H1 (cell line): ENCODE data around the gene GALNT17. TPM values are rescaled to one million over a fixed set of nuclear protein-coding genes. Genes with fewer than 3 reads are reported as not detected.

Experiments
- CTCF ChIA-PET: fragments of 300-600 bp; sonication (Branson Sonifier 250); formaldehyde crosslinking; loops from one replicate; lab custom pipeline; 2021; ENCODE audit not compliant: partially characterized antibody; lab: Charles Lee
- POLR2A ChIA-PET: fragments of 300-600 bp; sonication (Branson Sonifier 250); formaldehyde crosslinking; loops from one replicate; lab custom pipeline; 2021; ENCODE audit warnings: inconsistent platforms; ENCODE audit not compliant: partially characterized antibody; lab: Charles Lee
- DNase-seq, 2 experiments: peaks; one replicate each; pipeline versions ENCODE4 v3.0.0 to v3.0.0-alpha.2; 2010 to 2022; ENCODE audit warnings: low spot score in 2 of 2, low read depth in 1 of 2, mixed read lengths in 1 of 2
- FAIRE-seq: peaks from 2 replicates; lab custom pipeline; 2011; peaks lifted over from hg19 to GRCh38; lab: Jason Lieb, UNC
- H2AFZ ChIP-seq: 2 replicates; pipeline ENCODE4 v1.8.1; 2012; ENCODE audit warnings: low read length, inconsistent platforms
- H2AK5ac ChIP-seq: 2 replicates; pipeline ENCODE4 v1.6.1; 2013; ENCODE audit warnings: low read depth, low read length
- H2BK120ac ChIP-seq: replicated peaks from 2 replicates; pipeline ENCODE3; 2013; ENCODE audit warnings: low read depth, low read length, inconsistent platforms
- H2BK12ac ChIP-seq: 2 replicates; pipeline ENCODE4 v1.6.1; 2013; ENCODE audit warnings: low read depth, low read length
- H2BK15ac ChIP-seq: 2 replicates; pipeline ENCODE4 v1.6.1; 2013; ENCODE audit warnings: low read length
- H2BK20ac ChIP-seq: 2 replicates; pipeline ENCODE4 v1.6.1; 2013; ENCODE audit warnings: low read length
- H2BK5ac ChIP-seq: 2 replicates; pipeline ENCODE4 v1.6.1; 2013; ENCODE audit warnings: low read depth, low read length
- H3K14ac ChIP-seq: 2 replicates; pipeline ENCODE4 v1.6.1; 2013; ENCODE audit warnings: inconsistent platforms; ENCODE audit not compliant: insufficient read length
- H3K18ac ChIP-seq: 2 replicates; pipeline ENCODE4 v1.6.1; 2013; ENCODE audit warnings: low read length; ENCODE audit errors: extremely low read depth
- H3K23ac ChIP-seq: 2 replicates; pipeline ENCODE4 v1.6.1; 2013; ENCODE audit warnings: inconsistent platforms; ENCODE audit not compliant: insufficient read length
- H3K23me2 ChIP-seq: 2 replicates; pipeline ENCODE4 v1.6.1; 2013; ENCODE audit warnings: low read depth, low read length
- H3K27ac ChIP-seq: 2 replicates; pipeline ENCODE4 v1.6.1; 2011; ENCODE audit warnings: low read depth, low read length, inconsistent platforms
- H3K27me3 ChIP-seq, 4 experiments: replicated peaks in 1 of 4; 1 replicate in 1 of 4; 2 replicates in 3 of 4; pipeline versions ENCODE4 v1.6.1 to v1.8.1; 2011 to 2013; ENCODE audit warnings: low read length in 3 of 4, mild to moderate bottlenecking in 3 of 4, inconsistent platforms in 2 of 4, mixed read lengths in 2 of 4, moderate library complexity in 1 of 4; ENCODE audit not compliant: control insufficient read depth in 3 of 4, insufficient read depth in 3 of 4; ENCODE audit errors: extremely low read depth in 1 of 4
- H3K36me3 ChIP-seq, 4 experiments: 2 replicates each; pipeline versions ENCODE4 v1.6.1 to v1.8.1; 2011 to 2013; ENCODE audit warnings: mild to moderate bottlenecking in 4 of 4, low read length in 3 of 4, moderate library complexity in 2 of 4, control low read depth in 1 of 4, inconsistent platforms in 1 of 4; ENCODE audit not compliant: insufficient read depth in 4 of 4, control insufficient read depth in 2 of 4
- H3K4ac ChIP-seq: replicated peaks from 2 replicates; pipeline ENCODE3; 2013; ENCODE audit warnings: low read length, low read depth, mixed read lengths, inconsistent platforms; ENCODE audit not compliant: insufficient read length
- H3K4me1 ChIP-seq, 4 experiments: replicated peaks in 1 of 4; 1 replicate in 1 of 4; 2 replicates in 3 of 4; pipeline versions ENCODE4 v1.6.1 to v1.8.1; 2011 to 2013; ENCODE audit warnings: low read length in 3 of 4, inconsistent platforms in 2 of 4, mixed read lengths in 1 of 4; ENCODE audit not compliant: insufficient read depth in 4 of 4, control insufficient read depth in 3 of 4
- H3K4me2 ChIP-seq, 2 experiments: 2 replicates each; pipeline versions ENCODE4 v1.6.1 to v1.8.1; 2011 to 2013; ENCODE audit warnings: low read depth in 2 of 2, low read length in 2 of 2, control low read depth in 1 of 2, inconsistent platforms in 1 of 2, mild to moderate bottlenecking in 1 of 2; ENCODE audit not compliant: insufficient read depth in 1 of 2
- H3K4me3 ChIP-seq, 4 experiments: fragments of 200-600, 300-600 bp in 1 of 4; sonication (generic), shearing (Covaris generic), sonication (Bioruptor Twin) in 1 of 4; 2 replicates each; pipeline versions ENCODE4 v1.5.1 to v1.8.1; 2011 to 2016; ENCODE audit warnings: low read length in 4 of 4, low read depth in 3 of 4, control low read depth in 2 of 4, inconsistent platforms in 2 of 4, mild to moderate bottlenecking in 2 of 4, mixed read lengths in 1 of 4, moderate library complexity in 1 of 4; ENCODE audit not compliant: insufficient read depth in 2 of 4; ENCODE audit errors: extremely low read depth in 1 of 4
- H3K56ac ChIP-seq: replicated peaks from 2 replicates; pipeline ENCODE3; 2013; ENCODE audit warnings: low read depth, mild to moderate bottlenecking, mixed read lengths, low read length, inconsistent platforms; ENCODE audit not compliant: insufficient read length
- H3K79me1 ChIP-seq: 2 replicates; pipeline ENCODE4 v1.6.1; 2013; ENCODE audit warnings: low read depth, low read length, control low read depth
- H3K79me2 ChIP-seq, 2 experiments: 2 replicates each; pipeline versions ENCODE4 v1.6.1 to v1.8.1; 2012 to 2013; ENCODE audit warnings: low read length in 2 of 2, mild to moderate bottlenecking in 2 of 2, inconsistent platforms in 1 of 2; ENCODE audit not compliant: insufficient read depth in 2 of 2, control insufficient read depth in 1 of 2
- H3K9ac ChIP-seq, 4 experiments: replicated peaks in 1 of 4; 1 replicate in 1 of 4; 2 replicates in 3 of 4; pipeline versions ENCODE4 v1.6.1 to v1.8.1; 2011 to 2013; ENCODE audit warnings: low read depth in 3 of 4, low read length in 3 of 4, control low read depth in 2 of 4, mild to moderate bottlenecking in 2 of 4, moderate library complexity in 2 of 4, inconsistent platforms in 1 of 4; ENCODE audit errors: extremely low read depth in 1 of 4
- H3K9me3 ChIP-seq, 2 experiments: 2 replicates each; pipeline versions ENCODE4 v1.6.1 to v1.8.1; 2012 to 2013; ENCODE audit warnings: mild to moderate bottlenecking in 2 of 2, moderate library complexity in 2 of 2, control low read depth in 1 of 2, inconsistent platforms in 1 of 2, low read depth in 1 of 2, low read length in 1 of 2, mixed read lengths in 1 of 2; ENCODE audit not compliant: insufficient read depth in 2 of 2
- H4K20me1 ChIP-seq, 2 experiments: replicated peaks in 1 of 2; 2 replicates each; pipeline versions ENCODE3 to v1.8.1; 2011 to 2013; ENCODE audit warnings: inconsistent platforms in 2 of 2, low read length in 2 of 2, mild to moderate bottlenecking in 1 of 2; ENCODE audit not compliant: insufficient read depth in 2 of 2, control insufficient read depth in 1 of 2
- H4K5ac ChIP-seq: 2 replicates; pipeline ENCODE4 v1.6.1; 2013; ENCODE audit warnings: low read length, low read depth, mixed read lengths, inconsistent platforms; ENCODE audit not compliant: insufficient read length
- H4K8ac ChIP-seq: 2 replicates; pipeline ENCODE4 v1.8.0; 2013; ENCODE audit warnings: mild to moderate bottlenecking, moderate library complexity, low read length, inconsistent platforms; ENCODE audit not compliant: insufficient read depth; ENCODE audit errors: extremely low read depth
- H4K91ac ChIP-seq: replicated peaks from 2 replicates; pipeline ENCODE3; 2013; ENCODE audit warnings: low read length, mixed read lengths, inconsistent platforms; ENCODE audit not compliant: insufficient read length
- CEBPB ChIP-seq: IDR thresholded peaks from 2 replicates; pipeline ENCODE4 v1.6.1; 2012; ENCODE audit warnings: low read depth, low read length
- CHD2 ChIP-seq: IDR thresholded peaks from 2 replicates; pipeline ENCODE4 v1.6.1; 2012; ENCODE audit warnings: low read length, improper control_type of control experiment
- EP300 ChIP-seq, 2 experiments: IDR thresholded peaks; 1 replicate in 1 of 2; 2 replicates in 1 of 2; pipeline ENCODE4 v1.6.1; 2011 to 2012; ENCODE audit warnings: low read depth in 2 of 2, low read length in 2 of 2, mild to moderate bottlenecking in 2 of 2, borderline replicate concordance in 1 of 2, inconsistent platforms in 1 of 2, moderate library complexity in 1 of 2
- FOSL1 ChIP-seq: IDR thresholded peaks from 2 replicates; pipeline ENCODE4 v1.6.1; 2011; ENCODE audit warnings: mild to moderate bottlenecking, low read depth, low read length, moderate library complexity; ENCODE audit not compliant: insufficient read depth
- POU5F1 ChIP-seq: IDR thresholded peaks from 2 replicates; pipeline ENCODE4 v1.6.1; 2011; ENCODE audit warnings: low read depth, mild to moderate bottlenecking, low read length, moderate library complexity
- RAD21 ChIP-seq, 2 experiments: IDR thresholded peaks in 1 of 2; conservative IDR thresholded peaks in 1 of 2; 2 replicates each; pipeline ENCODE4 v1.6.1; 2011; ENCODE audit warnings: low read depth in 2 of 2, low read length in 2 of 2, improper control_type of control experiment in 1 of 2, inconsistent platforms in 1 of 2, mild to moderate bottlenecking in 1 of 2, moderate library complexity in 1 of 2
- SIRT6 ChIP-seq: IDR thresholded peaks from one replicate; pipeline ENCODE4 v1.7.1; 2012; ENCODE audit warnings: low read length, inconsistent platforms
- TAF1 ChIP-seq: IDR thresholded peaks from 2 replicates; pipeline ENCODE4 v1.6.1; 2011; ENCODE audit warnings: mild to moderate bottlenecking, low read depth, low read length
- TCF12 ChIP-seq: IDR thresholded peaks from 2 replicates; pipeline ENCODE4 v1.6.1; 2011; ENCODE audit warnings: low read depth, mild to moderate bottlenecking, low read length
- YY1 ChIP-seq: IDR thresholded peaks from 2 replicates; pipeline ENCODE4 v1.6.1; 2011; ENCODE audit warnings: low read depth, mild to moderate bottlenecking, low read length
- WGBS, 2 experiments: shearing (Covaris generic) in 1 of 2; methylation state at CpG; one replicate each; pipeline versions ENCODE4 v1.1.6 to v1.1.7; 2013 to 2015; ENCODE audit warnings: low lambda C conversion rate in 2 of 2, mixed read lengths in 2 of 2, inconsistent platforms in 1 of 2, low coverage in 1 of 2, missing lambda C conversion rate in 1 of 2; ENCODE audit not compliant: insufficient replicate concordance in 2 of 2, insufficient coverage in 1 of 2, insufficient read length in 1 of 2; ENCODE audit errors: extremely low coverage in 1 of 2, missing lambda C conversion rate in 1 of 2; 5-methylcytosine and 5-hydroxymethylcytosine counted together
- polyA plus RNA-seq, 7 experiments: library from polyadenylated mRNA; depleted of rRNA in 3 of 7; stranded (reverse) in 5 of 7; unstranded in 2 of 7; fragments of >200 nt in 5 of 7; fragments of 200-250 nt in 2 of 7; gene quantifications; 1 replicate in 5 of 7; 2 replicates in 1 of 7; 4 replicates in 1 of 7; pipeline versions ENCODE4 v1.2.1 to v1.2.3, GENCODE V29; 2011 to 2013; ENCODE audit warnings: missing spikeins in 2 of 7, mixed read lengths in 2 of 7
- total RNA-seq: library from RNA; stranded (reverse); fragmentation: NEBNext Ultra II Directional; extraction: Animal tissue kit (Norgen Biotek cat#: 25700); gene quantifications from 2 replicates; pipeline ENCODE4 v1.2.1, GENCODE V29; 2021
- TF ChIP-seq, protein P1 (sequence below), 3 experiments: IDR thresholded peaks; 1 replicate in 2 of 3; 2 replicates in 1 of 3; pipeline versions ENCODE4 v1.5.1 to v1.6.1; 2011; ENCODE audit warnings: low read length in 3 of 3, mild to moderate bottlenecking in 3 of 3, inconsistent platforms in 2 of 3, low read depth in 1 of 3, moderate library complexity in 1 of 3; ENCODE audit not compliant: insufficient read depth in 1 of 3; ENCODE audit errors: control extremely low read depth in 1 of 3

GALNT17 gene
- total and polyA plus RNA-seq, 2 of the 8 experiments (the other 6 are each of a cell fraction or from before 2014, with no cell fraction given), result 37.7 to 47.0 TPM

DNA sequence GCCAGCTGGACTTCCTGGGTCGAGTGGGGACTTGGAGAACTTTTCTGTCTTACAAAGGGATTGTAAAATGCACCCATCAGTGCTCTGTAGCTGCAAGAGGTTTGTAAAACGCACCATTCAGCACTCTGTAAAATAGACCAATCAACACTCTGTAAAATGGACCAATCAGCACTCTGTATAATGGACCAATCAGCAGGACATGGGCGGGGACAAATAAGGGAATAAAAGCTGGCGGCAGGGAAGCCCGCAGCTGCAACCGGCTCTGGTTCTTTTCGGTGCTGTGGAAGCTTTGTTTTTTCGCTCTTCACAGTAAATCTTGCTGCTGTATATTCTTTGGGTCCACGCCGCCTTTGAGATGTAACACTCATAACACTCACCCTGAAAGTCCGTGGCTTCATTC lies 151.9 kb downstream of the GALNT17 start:
- no peaks in the 10 kb centered on the region for H3K27me3 ChIP-seq
- H3K79me2 ChIP-seq, result peaks cover 0 to 90% of the 10 kb centered on the region in 2 experiments; a peak in 3 of 4 replicates
- no peak overlapping the region for H3K4ac ChIP-seq
- ChIA-PET POLR2A (interaction anchor here (0.9 kb wide), 1 partner anchor 222 kb away, joined by 3 read pairs; no protein-coding TSS in a partner anchor), CTCF (interaction anchor here (1.3 kb wide), 1 partner anchor 12 kb away, joined by 3 read pairs; no protein-coding TSS in a partner anchor)
- no peak overlapping the region for H2BK12ac ChIP-seq
- peaks cover 2% of the 10 kb centered on the region; the same call in 1 of the 2 replicates for H3K23me2 ChIP-seq
- H2BK5ac ChIP-seq, result no peak overlapping the region
- no peak overlapping the region for H2AFZ ChIP-seq
- no peak overlapping the region for H4K8ac ChIP-seq
- H2BK120ac ChIP-seq, result no peak overlapping the region
- no peak overlapping the region for H3K14ac ChIP-seq
- no peak overlapping the region for H3K23ac ChIP-seq
- WGBS, 2 experiments, result 83% methylated on average over 11 of the region's 11 CpGs; no CpG with 5 or more reads in 1 of the 2 experiments
- H3K9me3 ChIP-seq, result no peaks in the 10 kb centered on the region
- H4K91ac ChIP-seq, result no peak overlapping the region
- no peak overlapping the region for H3K27ac ChIP-seq
- H2AK5ac ChIP-seq, result no peak overlapping the region
- H3K36me3 ChIP-seq, result no peaks in the 10 kb centered on the region; a peak in 1 of 8 replicates
- H3K56ac ChIP-seq, result no peak overlapping the region
- no peak overlapping the region for H3K9ac ChIP-seq
- no peak overlapping the region for H4K5ac ChIP-seq
- peaks cover 12% of the 10 kb centered on the region; the same call in 1 of the 2 replicates for H3K79me1 ChIP-seq
- TF ChIP-seq, protein P1, sequence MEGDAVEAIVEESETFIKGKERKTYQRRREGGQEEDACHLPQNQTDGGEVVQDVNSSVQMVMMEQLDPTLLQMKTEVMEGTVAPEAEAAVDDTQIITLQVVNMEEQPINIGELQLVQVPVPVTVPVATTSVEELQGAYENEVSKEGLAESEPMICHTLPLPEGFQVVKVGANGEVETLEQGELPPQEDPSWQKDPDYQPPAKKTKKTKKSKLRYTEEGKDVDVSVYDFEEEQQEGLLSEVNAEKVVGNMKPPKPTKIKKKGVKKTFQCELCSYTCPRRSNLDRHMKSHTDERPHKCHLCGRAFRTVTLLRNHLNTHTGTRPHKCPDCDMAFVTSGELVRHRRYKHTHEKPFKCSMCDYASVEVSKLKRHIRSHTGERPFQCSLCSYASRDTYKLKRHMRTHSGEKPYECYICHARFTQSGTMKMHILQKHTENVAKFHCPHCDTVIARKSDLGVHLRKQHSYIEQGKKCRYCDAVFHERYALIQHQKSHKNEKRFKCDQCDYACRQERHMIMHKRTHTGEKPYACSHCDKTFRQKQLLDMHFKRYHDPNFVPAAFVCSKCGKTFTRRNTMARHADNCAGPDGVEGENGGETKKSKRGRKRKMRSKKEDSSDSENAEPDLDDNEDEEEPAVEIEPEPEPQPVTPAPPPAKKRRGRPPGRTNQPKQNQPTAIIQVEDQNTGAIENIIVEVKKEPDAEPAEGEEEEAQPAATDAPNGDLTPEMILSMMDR (IDR thresholded peaks at IDR 0.05; ENCODE audit: control extremely low read depth in 1 of 3, insufficient read depth in 1 of 3, low read depth in 1 of 3, low read length in 3 of 3), result no peak
- TF ChIP-seq TAF1 (no peak), YY1 (no peak), POU5F1 (no peak), SIRT6 (no peak), EP300 (IDR thresholded peaks at IDR 0.05; ENCODE audit: borderline replicate concordance in 1 of 2, low read depth in 2 of 2, low read length in 2 of 2) (no peak), CHD2 (no peak), FOSL1 (no peak), TCF12 (no peak), RAD21 (IDR thresholded peaks at IDR 0.05 in 1 of 2, conservative IDR thresholded peaks at IDR 0.05 in 1 of 2; ENCODE audit: low read depth in 2 of 2, low read length in 2 of 2) (no peak), CEBPB (no peak)
- no peak overlapping the region for H2BK15ac ChIP-seq
- FAIRE-seq (no peak), DNase-seq (no peak)
- H2BK20ac ChIP-seq, result no peak overlapping the region
- peaks cover 0 to 22% (median 11%) of the 10 kb centered on the region in 4 experiments; a peak in 6 of 7 replicates for H3K4me1 ChIP-seq
- H3K4me3 ChIP-seq, result no peak overlapping the region
- H3K4me2 ChIP-seq, result no peak overlapping the region
- no peaks in the 10 kb centered on the region for H4K20me1 ChIP-seq
- no peak overlapping the region for H3K18ac ChIP-seq
